BLaER1 (cell line): Measurements from ENCODE around the gene SNED1.

Experiments
- H3K27ac ChIP-seq: shearing (Covaris generic); formaldehyde crosslinking; 2 replicates; pipeline ENCODE4 v1.8.1; 2022
- H3K27me3 ChIP-seq: shearing (Covaris generic); formaldehyde crosslinking; 2 replicates; pipeline ENCODE4 v1.8.1; 2022
- H3K36me3 ChIP-seq: shearing (Covaris generic); formaldehyde crosslinking; 2 replicates; pipeline ENCODE4 v1.8.1; 2022
- H3K4me1 ChIP-seq: shearing (Covaris generic); formaldehyde crosslinking; 2 replicates; pipeline ENCODE4 v1.8.1; 2022
- H3K4me2 ChIP-seq: shearing (Covaris generic); formaldehyde crosslinking; 2 replicates; pipeline ENCODE4 v1.8.1; 2022
- H3K4me3 ChIP-seq: shearing (Covaris generic); formaldehyde crosslinking; 2 replicates; pipeline ENCODE4 v1.8.1; 2022
- H3K9ac ChIP-seq: shearing (Covaris generic); formaldehyde crosslinking; 2 replicates; pipeline ENCODE4 v1.8.1; 2022
- H3K9me3 ChIP-seq: shearing (Covaris generic); formaldehyde crosslinking; 2 replicates; pipeline ENCODE4 v1.8.1; 2022
- H4K20me1 ChIP-seq: shearing (Covaris generic); formaldehyde crosslinking; 2 replicates; pipeline ENCODE4 v1.8.1; 2022
- Cebpa-rat ChIP-seq: shearing (Covaris generic); IDR thresholded peaks from 2 replicates; pipeline ENCODE4 v1.8.1; 2022

SNED1 gene

GRCh38 chr2:240960309-240960970, 38.0 kb upstream of the SNED1 start:
- no peaks in the 10 kb centered on the region for H3K9me3 ChIP-seq
- peak overlapping the region; percentile 37; the same call in 1 of the 2 replicates for H3K4me2 ChIP-seq
- H3K36me3 ChIP-seq: no peaks in the 10 kb centered on the region
- H3K27me3 ChIP-seq: no peaks in the 10 kb centered on the region
- TF ChIP-seq Cebpa-rat: no peak
- H4K20me1 ChIP-seq: no peaks in the 10 kb centered on the region
- H3K9ac ChIP-seq: no peak overlapping the region
- H3K4me3 ChIP-seq: no peak overlapping the region
- peaks cover 73% of the 10 kb centered on the region for H3K4me1 ChIP-seq
- H3K27ac ChIP-seq: no peak overlapping the region

GRCh38 chr2:240960971-240961876, 37.2 kb upstream of the SNED1 start:
- Histone ChIP-seq H3K4me2 (0 out of 2 replicates have a peak overlapping the region, but pooled peaks have one; percentile 23), H3K36me3 (no peaks in the 10 kb centered on the region), H3K4me1 (peaks cover 73% of the 10 kb centered on the region), H3K9ac (no peak overlapping the region), H4K20me1 (no peaks in the 10 kb centered on the region), H3K4me3 (no peak overlapping the region), H3K27ac (no peak overlapping the region), H3K27me3 (no peaks in the 10 kb centered on the region), H3K9me3 (no peaks in the 10 kb centered on the region)
- no peak for TF ChIP-seq Cebpa-rat

GRCh38 chr2:240961910-240962299, 36.5 kb upstream of the SNED1 start:
- H3K27ac ChIP-seq: no peak overlapping the region
- no peak overlapping the region for H3K4me3 ChIP-seq
- H3K27me3 ChIP-seq: no peaks in the 10 kb centered on the region
- H4K20me1 ChIP-seq: no peaks in the 10 kb centered on the region
- H3K4me2 ChIP-seq: no peak overlapping the region
- H3K9me3 ChIP-seq: no peaks in the 10 kb centered on the region
- H3K36me3 ChIP-seq: no peaks in the 10 kb centered on the region
- TF ChIP-seq Cebpa-rat: no peak
- no peak overlapping the region for H3K9ac ChIP-seq
- peaks cover 73% of the 10 kb centered on the region for H3K4me1 ChIP-seq

GRCh38 chr2:240962300-240963064, 35.9 kb upstream of the SNED1 start:
- no peaks in the 10 kb centered on the region for H3K9me3 ChIP-seq
- peak overlapping the region; percentile 74 for H3K27ac ChIP-seq
- H3K36me3 ChIP-seq: no peaks in the 10 kb centered on the region
- H3K4me1 ChIP-seq: peaks cover 75% of the 10 kb centered on the region
- H3K9ac ChIP-seq: no peak overlapping the region
- no peaks in the 10 kb centered on the region for H4K20me1 ChIP-seq
- H3K4me2 ChIP-seq: peak overlapping the region; percentile 75
- no peak for TF ChIP-seq Cebpa-rat
- no peak overlapping the region for H3K4me3 ChIP-seq
- no peaks in the 10 kb centered on the region for H3K27me3 ChIP-seq

GRCh38 chr2:240963065-240963867, 35.2 kb upstream of the SNED1 start:
- no peak overlapping the region for H3K4me3 ChIP-seq
- no peak for TF ChIP-seq Cebpa-rat
- H3K4me1 ChIP-seq: peaks cover 75% of the 10 kb centered on the region
- H3K27ac ChIP-seq: peak overlapping the region; percentile 74
- H3K27me3 ChIP-seq: no peaks in the 10 kb centered on the region
- no peak overlapping the region for H3K9ac ChIP-seq
- H3K4me2 ChIP-seq: peak overlapping the region; percentile 75
- no peaks in the 10 kb centered on the region for H4K20me1 ChIP-seq
- H3K9me3 ChIP-seq: no peaks in the 10 kb centered on the region
- no peaks in the 10 kb centered on the region for H3K36me3 ChIP-seq

GRCh38 chr2:240963868-240964703, 34.3 kb upstream of the SNED1 start:
- no peak for TF ChIP-seq Cebpa-rat
- no peaks in the 10 kb centered on the region for H3K9me3 ChIP-seq
- H3K27ac ChIP-seq: no peak overlapping the region
- no peak overlapping the region for H3K9ac ChIP-seq
- no peaks in the 10 kb centered on the region for H4K20me1 ChIP-seq
- H3K36me3 ChIP-seq: no peaks in the 10 kb centered on the region
- H3K4me1 ChIP-seq: peaks cover 75% of the 10 kb centered on the region
- H3K4me3 ChIP-seq: no peak overlapping the region
- no peak overlapping the region for H3K4me2 ChIP-seq
- H3K27me3 ChIP-seq: no peaks in the 10 kb centered on the region

GRCh38 chr2:240964704-240965295, 33.6 kb upstream of the SNED1 start:
- Histone ChIP-seq H3K27me3 (no peaks in the 10 kb centered on the region), H4K20me1 (no peaks in the 10 kb centered on the region), H3K9me3 (no peaks in the 10 kb centered on the region; the same call in 1 of the 2 replicates), H3K4me1 (peaks cover 69% of the 10 kb centered on the region), H3K9ac (no peak overlapping the region), H3K27ac (no peak overlapping the region), H3K36me3 (no peaks in the 10 kb centered on the region), H3K4me3 (no peak overlapping the region), H3K4me2 (no peak overlapping the region)
- no peak for TF ChIP-seq Cebpa-rat

GRCh38 chr2:240965296-240965904, 33.0 kb upstream of the SNED1 start:
- no peak overlapping the region for H3K9ac ChIP-seq
- no peaks in the 10 kb centered on the region for H3K27me3 ChIP-seq
- TF ChIP-seq Cebpa-rat: no peak
- peaks cover 63% of the 10 kb centered on the region for H3K4me1 ChIP-seq
- H4K20me1 ChIP-seq: no peaks in the 10 kb centered on the region
- no peak overlapping the region for H3K4me3 ChIP-seq
- H3K9me3 ChIP-seq: no peaks in the 10 kb centered on the region; the same call in 1 of the 2 replicates
- H3K4me2 ChIP-seq: 0 out of 2 replicates have a peak overlapping the region, but pooled peaks have one; percentile 2
- no peak overlapping the region for H3K27ac ChIP-seq
- H3K36me3 ChIP-seq: no peaks in the 10 kb centered on the region
